Hematopoietic multipotent progenitor cell treated with erythropoietin and hydrocortisone succinate and interleukin-3 and kit ligand, for 8 days (in vitro differentiated cells): Measurements from ENCODE around the gene NEK8.
"Not testable (repeated sequence)": the region's sequence is repeated elsewhere in the genome, so short reads cannot be mapped to it uniquely, and the experiment has no call there.

Source experiments
- DNase-seq: peaks from one replicate; pipeline ENCODE4 v3.0.0-alpha.2; 2015

The NEK8 gene

GRCh38 chr17:28774206-28774605 is 45.6 kb downstream of the NEK8 start:
- DNase-seq, result no peak

DNA sequence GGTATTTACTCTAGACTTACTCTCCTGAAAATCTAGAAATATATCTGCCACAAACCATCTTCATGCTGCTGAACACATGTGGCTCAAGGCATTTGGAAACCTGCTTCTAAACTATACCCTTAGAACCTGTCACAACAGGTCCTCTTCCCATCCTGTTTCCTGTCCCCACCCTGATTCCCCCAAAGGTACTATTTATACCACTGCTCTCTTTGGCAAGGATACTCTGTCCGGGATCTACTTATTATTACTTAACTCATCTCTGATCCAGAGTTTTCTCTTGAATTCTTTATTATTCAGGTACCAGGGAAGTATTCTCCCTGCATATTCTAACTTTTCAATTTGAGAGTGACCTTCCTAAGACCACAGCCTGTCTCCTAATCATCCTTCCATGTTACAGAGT is 48.6 kb downstream of the NEK8 start:
- no peak for DNase-seq

DNA sequence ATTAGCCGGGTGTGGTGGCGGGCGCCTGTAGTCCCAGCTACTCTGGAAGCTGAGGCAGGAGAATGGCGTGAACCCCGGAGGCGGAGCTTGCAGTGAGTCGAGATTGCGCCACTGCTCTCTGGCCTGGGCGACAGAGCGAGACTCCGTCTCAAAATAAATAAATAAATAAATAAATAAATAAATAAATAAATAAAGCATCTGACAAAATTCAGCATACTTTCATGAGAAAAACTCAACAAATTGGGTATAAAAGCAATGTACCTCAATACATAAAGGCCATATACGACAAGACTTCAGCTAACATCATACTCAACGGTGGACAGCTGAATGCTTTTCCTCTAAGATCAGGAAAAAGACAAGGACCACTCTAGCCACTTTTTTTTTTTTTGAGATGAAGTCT is 51.0 kb downstream of the NEK8 start:
- DNase-seq, result not testable (repeated sequence)

DNA sequence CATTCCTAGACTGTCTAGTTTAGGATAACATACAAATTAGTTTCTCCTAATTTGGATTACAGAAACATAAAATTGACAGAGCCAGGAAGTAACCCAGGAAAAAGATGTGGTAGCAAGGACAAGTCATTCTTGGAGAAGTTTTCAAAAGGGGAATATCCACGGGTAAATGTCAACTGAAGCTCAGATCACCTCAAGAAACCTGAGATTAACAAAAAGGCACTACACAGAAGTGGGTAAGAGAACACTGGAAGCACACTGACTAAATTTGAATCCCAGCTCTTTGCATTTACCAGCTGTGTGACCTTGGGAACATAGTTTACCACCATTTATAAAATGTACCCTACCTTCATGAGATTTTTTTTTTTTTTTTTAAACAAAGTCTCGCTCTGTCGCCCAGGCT is 54.6 kb downstream of the NEK8 start:
- DNase-seq, result no peak

DNA sequence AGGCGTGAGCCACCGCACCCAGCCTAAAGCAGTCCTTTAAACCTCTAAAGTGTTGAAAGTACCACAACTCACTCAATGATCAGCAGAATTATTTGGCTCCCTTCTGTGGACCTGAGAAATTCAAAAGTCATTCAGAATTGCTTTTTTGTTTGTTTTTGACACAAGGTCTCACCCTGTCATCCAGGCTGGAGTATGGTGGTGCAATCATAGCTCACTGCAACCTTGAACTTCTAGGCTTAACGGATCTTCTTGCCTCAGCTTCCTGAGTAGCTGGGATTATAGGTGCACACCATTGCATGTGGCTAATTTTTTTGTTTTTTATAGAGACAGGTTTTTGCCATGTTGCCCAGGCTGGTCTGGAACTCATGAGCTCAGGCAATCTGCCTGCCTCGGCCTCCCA is 59.5 kb downstream of the NEK8 start:
- DNase-seq, result no peak
